ENCODE results near the gene PPL.

The PPL gene

DNA sequence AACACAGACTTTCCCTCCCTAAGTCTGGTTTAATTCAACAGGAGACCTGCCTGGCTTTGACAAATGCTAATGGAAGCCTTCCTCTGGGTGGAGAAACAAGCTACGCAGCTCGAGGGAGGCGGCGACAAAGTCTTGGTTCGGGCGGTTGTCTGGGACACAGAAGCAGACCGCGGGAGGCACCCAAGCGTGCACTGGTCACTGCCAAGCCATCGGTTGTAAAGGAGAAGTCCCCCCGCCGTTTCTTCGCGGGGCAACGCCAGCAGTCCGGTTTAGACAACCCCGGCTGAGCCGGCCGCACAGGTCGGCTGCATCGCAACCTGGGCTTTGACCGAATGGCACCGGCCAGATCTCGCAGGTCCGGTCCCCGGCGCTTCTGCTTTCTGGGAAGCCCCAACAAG lies 90.4 kb downstream of the PPL start:
- DNase-seq, result peak; percentile 20 to 93 (median 55)
- intact Hi-C loops (cut with DNase I), result loop anchor here (2.0 to 10.0 kb wide), 5 partner anchors 44 to 188 kb away; partner anchors contain the start of genes NAGPA, NUDT16L1, ROGDI and SEC14L5

DNA sequence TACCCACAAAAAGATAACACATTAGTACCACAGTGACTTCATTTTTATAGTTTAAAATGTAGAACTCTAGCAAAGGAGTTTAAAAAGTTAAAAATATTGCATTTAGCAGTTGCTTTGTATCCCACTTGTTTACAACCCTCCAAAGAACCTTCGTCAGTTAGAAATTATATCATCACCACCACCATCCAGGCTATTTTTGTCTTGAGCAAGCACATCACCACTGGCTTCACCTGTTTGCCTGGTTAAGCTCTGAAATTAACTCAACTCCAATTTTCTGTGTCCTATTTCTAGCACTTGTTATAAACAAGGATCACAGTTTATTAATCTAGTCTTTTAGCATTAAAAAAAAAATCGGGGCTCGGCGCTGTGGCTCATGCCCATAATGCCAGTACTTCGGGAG lies 96.0 kb downstream of the PPL start:
- DNase-seq, result no peak
- intact Hi-C loops (cut with DNase I), result loop anchor here (10.0 kb wide), 2 partner anchors 146 to 194 kb away; partner anchors contain the start of genes NAGPA and NUDT16L1

DNA sequence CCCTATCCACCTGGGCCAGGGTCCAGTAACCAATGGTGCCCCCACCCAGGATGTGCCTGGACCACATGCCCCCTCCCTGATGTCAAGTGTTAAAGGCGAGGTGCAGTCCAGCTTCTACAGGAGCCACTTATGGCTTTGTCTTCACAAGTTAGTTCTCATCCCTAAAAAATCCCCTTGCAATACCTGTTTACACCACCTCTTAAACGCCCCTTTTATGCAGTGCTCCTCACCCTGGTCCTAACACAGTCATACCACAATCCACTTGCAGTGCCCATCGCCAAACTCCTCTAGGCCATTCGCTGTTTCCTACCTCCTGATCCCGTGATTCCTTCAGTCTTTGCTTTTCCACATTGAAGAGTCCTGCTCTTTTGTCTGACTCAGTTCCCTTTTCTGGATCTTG lies 97.0 kb downstream of the PPL start:
- no peak for DNase-seq
- intact Hi-C loops (cut with DNase I), result loop anchor here (10.0 kb wide), 2 partner anchors 145 to 195 kb away; partner anchors contain the start of genes NAGPA and NUDT16L1

DNA sequence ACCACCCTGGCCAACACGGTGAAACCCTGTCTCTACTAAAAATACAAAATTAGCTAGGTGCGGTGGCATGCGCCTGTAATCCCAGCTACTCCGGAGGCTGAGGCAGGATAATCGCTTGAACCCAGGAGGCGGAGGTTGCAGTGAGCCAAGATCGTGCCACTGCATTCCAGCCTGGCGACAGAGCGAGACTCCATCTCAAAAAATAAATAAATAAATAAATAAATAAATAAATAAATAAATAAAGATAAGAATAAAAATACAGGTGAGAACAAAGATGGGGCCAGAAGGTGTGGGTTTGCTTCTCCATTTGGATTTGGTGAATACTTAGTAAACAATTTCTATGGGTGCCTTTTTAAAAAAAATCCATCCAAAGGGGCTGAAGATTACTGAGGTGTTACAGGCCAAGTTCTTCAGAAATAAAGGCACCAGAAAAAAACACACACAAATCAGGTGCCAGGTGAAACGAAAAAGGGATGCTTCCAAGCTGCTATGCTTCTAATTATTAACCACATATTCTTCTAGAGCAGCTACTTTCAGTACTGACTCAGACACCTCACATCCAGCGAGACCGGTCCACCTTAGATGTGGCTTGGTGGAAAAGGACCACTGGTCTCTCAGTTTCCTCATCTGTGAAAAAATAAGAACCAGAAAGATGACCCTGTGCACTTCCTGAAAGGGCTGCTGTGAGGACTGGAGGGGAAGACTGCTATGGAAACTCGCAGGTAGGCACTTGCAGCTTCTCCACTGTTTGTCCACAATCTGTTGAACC lies 99.0 kb downstream of the PPL start:
- intact Hi-C loops (cut with DNase I), result no loop called here
- DNase-seq, result no peak

DNA sequence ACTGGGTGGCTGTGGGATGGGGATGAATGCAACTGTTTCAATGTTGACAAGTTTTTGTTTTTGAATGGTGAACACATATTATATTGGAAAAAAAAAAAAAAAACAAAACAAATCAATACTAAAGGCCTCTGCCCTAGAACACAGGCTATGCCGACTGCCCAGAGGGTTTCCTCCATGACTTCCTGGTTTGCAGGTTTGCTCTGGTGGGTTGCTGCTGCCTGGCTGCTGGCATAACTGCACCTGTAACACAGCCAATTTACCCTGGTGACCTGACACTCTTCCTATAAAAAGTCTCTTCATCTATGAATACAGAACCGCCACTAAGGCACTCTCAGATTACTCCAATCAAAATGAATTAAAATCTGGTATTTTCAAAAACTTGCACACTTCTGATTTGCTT lies 100.2 kb downstream of the PPL start:
- intact Hi-C loops (cut with DNase I), result no loop called here
- no peak for DNase-seq

DNA sequence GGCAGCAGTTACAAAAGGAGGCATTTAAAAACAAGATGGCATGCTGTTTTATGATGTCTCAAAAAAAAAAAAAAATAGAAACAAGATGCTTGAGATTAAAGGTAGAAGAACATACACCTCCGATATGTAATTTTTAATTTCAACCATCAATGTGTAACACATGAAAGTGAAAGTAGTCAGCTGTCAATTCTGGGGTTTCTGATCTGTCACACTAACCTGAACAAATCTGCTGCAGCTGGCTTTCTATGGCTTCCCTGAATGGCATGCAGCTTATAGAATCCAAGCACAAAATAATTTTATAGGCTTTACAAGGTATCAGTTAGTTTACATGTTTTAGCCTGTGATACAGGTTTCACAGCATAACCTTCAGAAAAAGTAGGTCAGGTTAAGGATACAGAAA lies 103.4 kb downstream of the PPL start:
- intact Hi-C loops (cut with DNase I), result no loop called here
- no peak for DNase-seq

DNA sequence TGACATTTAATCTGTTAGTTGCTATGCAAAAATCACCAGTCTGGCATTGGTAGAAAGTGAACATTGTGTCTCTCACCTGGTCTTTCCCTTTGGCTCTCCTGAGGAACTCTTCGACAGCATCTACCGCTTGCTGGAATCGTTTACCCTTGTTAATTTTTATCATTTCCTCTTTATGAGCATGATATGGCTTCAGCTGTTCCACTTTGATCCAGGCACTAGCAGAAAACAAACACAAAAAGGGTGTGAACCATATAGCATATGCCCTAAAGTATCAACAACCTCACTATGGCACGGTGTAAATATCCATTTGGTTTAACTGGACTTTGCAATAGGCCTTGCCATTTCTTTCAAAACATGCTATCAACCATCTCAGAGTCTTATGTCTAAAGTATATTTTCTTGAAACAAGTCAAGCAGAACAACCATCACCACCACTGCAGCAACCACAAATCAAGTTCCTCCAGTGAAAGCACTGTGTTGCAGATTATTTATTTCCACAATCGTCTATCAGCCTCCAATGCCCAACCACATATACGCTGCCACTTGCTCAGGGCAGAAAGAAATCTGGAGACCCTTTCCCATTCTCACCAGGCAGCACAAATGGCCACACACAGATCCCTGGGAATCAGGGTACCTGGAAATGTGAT lies 104.1 kb downstream of the PPL start:
- intact Hi-C loops (cut with DNase I), result no loop called here
- no peak for DNase-seq

Data from posterior cingulate gyrus (tissue), 11 donors.